ENCODE results near the gene CHSY1.

Gene CHSY1

GRCh38 chr15:101187820-101188636, 63.8 kb downstream of the CHSY1 start:
- no peak for DNase-seq

GRCh38 chr15:101185770-101186169, 66.1 kb downstream of the CHSY1 start:
- no peak for DNase-seq

DNA sequence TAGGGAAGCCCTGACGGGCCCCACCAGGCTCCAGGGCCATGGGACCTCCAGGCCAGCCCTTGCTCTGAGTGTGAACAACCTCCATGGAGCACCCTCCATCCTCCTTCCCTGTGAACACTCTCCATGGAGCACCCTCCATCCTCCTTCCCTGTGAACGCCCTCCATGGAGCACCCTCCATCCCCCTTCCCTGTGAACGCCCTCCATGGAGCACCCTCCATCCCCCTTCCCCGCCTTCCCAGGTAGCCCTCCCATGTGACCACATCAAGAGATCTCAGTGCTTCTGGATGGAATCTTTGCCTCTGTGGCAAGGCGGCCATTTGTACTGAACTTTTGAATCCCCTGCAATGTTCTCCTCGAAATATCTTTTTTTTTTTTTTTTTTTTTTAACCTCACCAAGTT, 66.5 kb downstream of the CHSY1 start:
- DNase-seq: no peak

DNA sequence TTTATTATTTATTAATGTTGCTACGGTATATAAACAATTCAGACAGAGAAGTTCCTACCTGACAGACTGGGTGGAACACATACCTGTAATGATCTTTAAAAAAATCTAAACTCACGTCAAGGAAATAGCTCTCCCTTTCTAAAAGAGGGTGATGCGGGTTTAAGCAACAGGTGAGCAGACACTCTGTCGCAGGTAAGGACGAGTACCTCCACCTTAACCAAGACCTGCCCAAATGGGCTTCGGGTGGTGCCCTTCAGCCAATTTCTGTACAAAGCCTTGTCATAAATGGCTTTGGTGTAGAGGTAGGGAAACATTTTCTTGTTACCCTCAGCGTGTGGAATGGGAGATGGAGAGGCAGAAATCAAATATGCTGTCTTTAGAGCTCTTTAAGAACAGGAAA, 67.0 kb downstream of the CHSY1 start:
- DNase-seq: no peak

DNA sequence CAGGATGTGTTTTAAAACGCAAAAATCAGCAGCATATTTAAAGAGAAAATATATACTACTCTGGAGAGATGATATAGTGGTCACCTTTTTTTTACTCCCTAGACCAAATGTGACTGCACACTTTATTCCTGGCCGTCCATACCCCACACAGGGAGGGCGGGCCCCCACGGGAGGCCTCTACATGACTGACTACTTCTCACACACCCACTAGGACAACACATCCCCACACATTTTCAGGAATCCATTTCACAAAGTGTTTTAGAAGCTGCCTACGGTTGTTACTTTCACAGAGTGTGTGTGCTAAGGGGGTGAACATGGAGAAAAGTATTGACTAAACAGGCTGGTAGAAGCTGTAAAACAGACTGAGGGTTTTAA, 67.9 kb downstream of the CHSY1 start:
- DNase-seq: no peak

- no peak for DNase-seq
These were observed 68.5 kb downstream of the CHSY1 start for GRCh38 chr15:101183226-101183930.

- no peak for DNase-seq
These were observed 69.6 kb downstream of the CHSY1 start for GRCh38 chr15:101182215-101182614.

DNA sequence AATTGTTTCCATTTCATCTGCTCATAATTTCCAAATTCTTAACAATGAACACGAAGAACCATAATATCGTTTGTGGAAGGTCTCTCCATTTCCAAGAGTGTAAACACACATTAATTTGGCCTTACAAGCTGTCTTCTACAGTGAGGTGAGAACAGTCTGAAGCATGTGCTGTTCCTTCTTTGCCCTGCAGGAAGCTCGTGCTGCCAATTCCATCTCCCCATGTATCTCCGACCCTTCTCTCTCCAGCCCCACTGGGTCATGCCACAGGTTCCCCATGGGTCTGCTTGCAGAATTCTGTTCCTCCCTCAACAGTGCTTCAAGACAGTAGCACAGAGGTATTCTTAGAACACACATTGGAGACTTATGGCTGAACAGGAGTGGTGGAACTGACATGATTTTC, 70.5 kb downstream of the CHSY1 start:
- DNase-seq: no peak

GRCh38 chr15:101180620-101181307, 71.1 kb downstream of the CHSY1 start:
- peak in 3 of 6 experiments; percentile 18 to 35 (median 30) for DNase-seq

DNA sequence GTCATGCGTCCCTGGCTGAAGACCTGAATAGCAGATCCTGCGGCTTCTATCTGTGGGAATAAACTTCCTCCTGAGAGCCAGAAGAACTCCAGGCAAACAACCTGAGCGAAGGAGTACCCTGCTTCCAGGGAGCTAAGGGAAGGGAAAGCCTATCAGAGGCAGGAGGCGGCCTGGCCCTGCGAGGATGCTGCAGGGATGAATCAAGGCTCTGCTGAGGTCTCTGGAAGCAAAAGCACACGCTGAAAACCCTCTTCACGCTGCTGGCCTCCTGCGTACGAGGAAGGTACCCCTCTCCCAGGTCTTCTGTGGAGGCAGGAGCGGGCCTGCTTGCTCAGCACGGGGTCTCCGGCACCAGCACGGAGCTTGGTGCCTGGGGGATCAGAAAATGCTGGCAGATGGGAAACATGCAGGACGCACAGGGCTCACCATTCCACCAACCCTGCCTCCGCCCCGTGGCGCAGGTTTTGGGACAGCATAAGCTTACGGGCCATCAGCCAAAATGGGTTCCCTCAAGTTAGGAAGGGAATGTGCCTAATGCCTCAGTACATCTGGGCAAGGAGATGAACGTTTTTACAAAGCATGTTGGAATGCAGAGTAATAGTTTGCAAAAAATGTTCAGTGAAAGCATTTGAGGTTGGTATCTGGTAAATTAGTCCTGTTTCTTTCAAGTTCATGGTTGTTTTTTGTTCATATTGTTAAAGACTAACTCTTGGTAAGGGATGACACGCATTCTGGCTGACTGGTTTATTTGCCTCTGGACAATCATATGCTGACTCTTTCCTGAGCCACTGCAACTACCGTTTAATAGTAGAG, 72.3 kb downstream of the CHSY1 start:
- no peak for DNase-seq

DNA sequence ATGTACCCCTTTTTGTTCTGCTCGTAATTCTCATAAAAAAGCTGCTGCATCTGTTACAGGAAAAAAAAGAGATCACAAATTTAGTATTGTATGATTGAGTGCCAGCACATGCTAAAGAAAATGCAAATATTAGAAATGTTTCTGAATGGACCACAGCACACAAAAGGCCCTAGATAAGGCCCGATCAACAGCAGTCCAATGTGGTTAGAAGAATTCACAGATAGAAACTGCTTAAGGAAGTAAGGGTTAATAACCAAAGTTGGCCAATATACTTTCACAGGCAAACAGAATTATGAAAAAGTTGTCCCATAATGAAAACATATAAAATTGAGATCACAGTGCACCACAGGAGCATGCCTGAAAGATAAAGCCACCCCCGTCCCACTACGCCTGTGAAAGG, 72.9 kb downstream of the CHSY1 start:
- no peak for DNase-seq

- DNase-seq: no peak
These were observed 73.4 kb downstream of the CHSY1 start for GRCh38 chr15:101178479-101178878.

- no peak for DNase-seq
These were observed 74.0 kb downstream of the CHSY1 start for GRCh38 chr15:101177866-101178265.

GRCh38 chr15:101176625-101177024, 75.2 kb downstream of the CHSY1 start:
- no peak for DNase-seq

- DNase-seq: no peak
These were observed 76.4 kb downstream of the CHSY1 start for GRCh38 chr15:101175401-101175800.

DNA sequence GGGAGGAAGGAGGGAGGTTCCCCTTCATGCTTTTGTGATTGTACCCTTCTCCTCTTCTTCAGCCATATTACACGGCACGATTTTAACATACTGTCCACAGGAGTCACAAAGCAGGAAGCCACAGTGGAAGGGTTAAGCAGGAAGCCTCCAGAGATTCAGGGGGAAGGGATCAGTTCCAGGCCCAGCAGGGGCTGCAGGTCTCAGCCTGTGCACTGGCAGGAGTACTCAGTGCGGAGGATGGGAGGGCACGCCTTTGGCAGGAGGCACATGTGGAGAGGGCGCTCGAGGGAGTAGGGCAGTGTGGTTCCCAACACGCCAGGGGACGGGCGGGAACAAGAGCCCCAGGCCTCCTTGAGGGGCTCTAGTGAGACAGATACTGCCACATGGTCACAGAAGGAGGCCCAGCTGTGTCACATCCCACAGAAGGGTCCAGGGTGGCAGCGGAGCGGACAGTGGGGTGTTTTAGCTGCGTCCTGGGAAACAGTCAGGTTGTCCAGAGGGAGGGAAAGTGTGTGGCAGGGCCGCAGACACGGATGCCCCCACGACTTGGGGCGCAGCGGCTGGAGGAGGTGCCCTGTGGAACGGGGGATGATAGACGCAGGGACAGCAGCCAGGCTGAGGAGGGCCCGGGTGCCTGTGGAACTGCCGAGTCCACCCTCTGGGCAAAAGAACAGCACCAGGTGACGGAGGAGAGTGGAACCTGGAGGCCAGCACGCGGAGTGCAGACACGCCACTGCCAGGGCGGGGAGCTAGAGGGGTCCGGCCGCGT, 77.5 kb downstream of the CHSY1 start:
- no peak for DNase-seq

GRCh38 chr15:101173233-101174119, 78.4 kb downstream of the CHSY1 start:
- DNase-seq: no peak

- no peak for DNase-seq
These were observed 79.3 kb downstream of the CHSY1 start for GRCh38 chr15:101172501-101173071.

GRCh38 chr15:101171954-101172353, 79.9 kb downstream of the CHSY1 start:
- no peak for DNase-seq

GRCh38 chr15:101170568-101171350, 81.1 kb downstream of the CHSY1 start:
- no peak for DNase-seq

Measured in stimulated activated naive CD4-positive, alpha-beta T cell (primary cell).